Stimulated activated CD8-positive, alpha-beta memory T cell treated with anti-CD3 and anti-CD28 coated beads, Interleukin-7, amount 100 ng/mL, for 24 hours (primary cell): ENCODE data around the gene PICK1.
"Not testable (repeated sequence)": the region's sequence is repeated elsewhere in the genome, so short reads cannot be mapped to it uniquely, and the experiment has no call there.

Experiments used
- DNase-seq: peaks from one replicate; pipeline ENCODE4 v3.0.0-alpha.2; 2020; ENCODE audit warnings: low read depth

Gene PICK1

GRCh38 chr22:38117556-38117955 is 60.4 kb downstream of the PICK1 start:
- DNase-seq: not testable (repeated sequence)

GRCh38 chr22:38118182-38118581 is 61.0 kb downstream of the PICK1 start:
- no peak for DNase-seq

- DNase-seq: not testable (repeated sequence)
Observed at GRCh38 chr22:38118747-38119146, 61.5 kb downstream of the PICK1 start.

- no peak for DNase-seq
Observed at GRCh38 chr22:38120359-38121110, 63.3 kb downstream of the PICK1 start.

GRCh38 chr22:38122616-38123015 is 65.4 kb downstream of the PICK1 start:
- no peak for DNase-seq

GRCh38 chr22:38124236-38124974 is 67.2 kb downstream of the PICK1 start:
- DNase-seq: no peak

- DNase-seq: no peak
Observed at GRCh38 chr22:38125038-38125610, 67.9 kb downstream of the PICK1 start.
